GM10266 (cell line): Measurements from ENCODE around the gene HMG20B.

Experiments
- DNase-seq: peaks from one replicate; pipeline ENCODE4 v3.0.0; 2012; ENCODE audit errors: extremely low spot score
- TF ChIP-seq, protein P1 (sequence below): IDR thresholded peaks from 2 replicates; pipeline ENCODE4 v1.5.1; 2012; ENCODE audit warnings: mild to moderate bottlenecking, low read depth; ENCODE audit not compliant: control insufficient read depth, insufficient read depth; ENCODE audit errors: missing control alignments

HMG20B gene

DNA sequence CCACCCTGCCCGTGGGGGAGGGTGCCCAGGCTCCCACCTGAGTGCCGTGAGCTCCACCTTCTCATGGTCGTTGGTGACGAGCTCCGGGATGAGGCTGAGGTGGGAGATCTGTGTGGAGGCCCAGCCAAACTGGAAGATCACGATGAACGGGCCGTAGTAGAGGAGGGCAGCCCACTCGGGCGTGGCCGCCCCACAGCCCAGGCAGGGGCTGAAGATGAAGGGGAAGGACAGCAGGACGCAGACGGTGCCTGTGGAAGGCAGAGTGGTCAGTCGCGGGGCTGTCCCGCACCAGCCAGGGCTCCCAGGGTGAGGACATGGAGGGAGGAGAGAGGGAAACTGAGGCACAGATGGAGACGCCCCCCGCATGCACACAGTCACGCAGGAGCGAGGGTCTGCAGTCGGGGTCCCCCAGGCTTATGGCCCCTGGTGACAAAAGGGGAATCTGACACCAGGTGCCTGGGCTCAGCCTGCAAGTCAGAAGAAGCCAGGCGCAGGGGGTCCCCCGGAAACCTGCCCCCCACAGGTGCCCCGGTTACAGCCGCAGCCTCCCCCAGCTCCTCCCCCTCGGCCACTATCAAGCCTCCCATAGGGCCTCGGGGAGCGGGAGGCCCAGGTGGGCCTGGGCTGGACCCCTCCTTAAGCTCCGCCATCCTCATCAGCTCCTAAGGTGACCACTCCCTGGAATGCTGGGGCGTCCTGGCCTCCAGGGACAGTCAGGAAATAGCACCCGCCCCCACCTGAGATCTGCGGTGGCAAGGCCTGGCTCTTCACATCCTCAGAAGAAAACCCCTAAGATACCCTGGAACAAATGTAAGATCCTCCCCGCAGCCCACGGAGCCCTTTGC lies 21.6 kb upstream of the HMG20B start:
- TF ChIP-seq, protein P1, sequence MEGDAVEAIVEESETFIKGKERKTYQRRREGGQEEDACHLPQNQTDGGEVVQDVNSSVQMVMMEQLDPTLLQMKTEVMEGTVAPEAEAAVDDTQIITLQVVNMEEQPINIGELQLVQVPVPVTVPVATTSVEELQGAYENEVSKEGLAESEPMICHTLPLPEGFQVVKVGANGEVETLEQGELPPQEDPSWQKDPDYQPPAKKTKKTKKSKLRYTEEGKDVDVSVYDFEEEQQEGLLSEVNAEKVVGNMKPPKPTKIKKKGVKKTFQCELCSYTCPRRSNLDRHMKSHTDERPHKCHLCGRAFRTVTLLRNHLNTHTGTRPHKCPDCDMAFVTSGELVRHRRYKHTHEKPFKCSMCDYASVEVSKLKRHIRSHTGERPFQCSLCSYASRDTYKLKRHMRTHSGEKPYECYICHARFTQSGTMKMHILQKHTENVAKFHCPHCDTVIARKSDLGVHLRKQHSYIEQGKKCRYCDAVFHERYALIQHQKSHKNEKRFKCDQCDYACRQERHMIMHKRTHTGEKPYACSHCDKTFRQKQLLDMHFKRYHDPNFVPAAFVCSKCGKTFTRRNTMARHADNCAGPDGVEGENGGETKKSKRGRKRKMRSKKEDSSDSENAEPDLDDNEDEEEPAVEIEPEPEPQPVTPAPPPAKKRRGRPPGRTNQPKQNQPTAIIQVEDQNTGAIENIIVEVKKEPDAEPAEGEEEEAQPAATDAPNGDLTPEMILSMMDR = no peak
- no peak for DNase-seq

DNA sequence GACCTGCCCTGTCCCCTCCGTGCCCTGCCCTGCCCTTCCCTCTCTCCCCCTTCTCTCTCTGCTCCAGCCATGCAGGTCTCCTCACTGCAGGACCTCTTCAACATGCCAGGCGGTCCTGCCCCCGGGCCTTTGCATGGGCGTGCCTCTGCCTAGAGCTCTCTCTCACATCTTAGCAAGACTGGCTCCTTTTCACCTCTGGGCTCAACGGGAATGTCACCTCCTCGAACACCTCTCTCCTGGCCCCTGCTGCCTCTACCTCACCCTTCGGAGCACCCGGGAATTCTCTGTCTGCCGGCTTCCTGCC lies 21.0 kb upstream of the HMG20B start:
- TF ChIP-seq, protein P1 = no peak
- no peak for DNase-seq

DNA sequence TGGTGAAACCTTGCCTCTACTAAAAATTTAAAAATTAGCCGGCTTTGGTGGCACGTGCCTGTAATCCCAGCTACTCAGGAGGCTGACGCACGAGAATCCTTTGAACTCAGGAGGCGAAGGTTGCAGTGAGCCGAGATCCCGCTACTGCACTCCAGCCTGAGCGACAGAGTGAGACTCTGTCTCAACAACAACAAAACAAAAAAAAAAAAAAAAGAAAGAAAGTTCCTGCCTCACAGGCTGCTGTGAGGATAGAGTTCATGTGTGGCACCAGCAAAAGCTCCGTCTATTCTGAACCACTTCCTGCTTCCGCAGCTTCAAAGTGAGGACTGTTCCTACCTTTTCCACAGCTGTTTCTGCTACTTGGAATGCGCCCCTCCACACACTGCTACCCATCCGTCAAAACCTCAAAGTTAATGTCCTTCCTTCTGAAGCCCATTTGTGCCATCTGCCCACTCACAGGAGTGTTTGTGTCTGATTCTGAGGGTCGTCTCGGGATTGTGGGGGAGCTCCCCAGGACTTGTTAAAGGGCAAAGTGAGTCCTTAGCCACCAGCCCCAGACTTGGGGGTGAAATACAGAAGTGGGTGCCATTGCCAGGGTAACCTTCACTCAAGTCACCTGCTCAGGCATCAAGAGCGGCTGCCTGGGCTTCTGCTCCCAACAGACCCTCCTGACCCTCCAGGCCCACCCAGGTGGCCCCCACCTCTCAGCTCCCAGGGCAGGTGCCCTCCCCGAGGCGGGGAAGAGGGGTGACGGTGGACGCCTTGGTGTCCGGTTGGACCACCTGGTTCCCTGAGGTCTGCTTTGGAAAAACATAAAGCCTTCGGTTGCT lies 18.3 kb upstream of the HMG20B start:
- TF ChIP-seq, protein P1 = no peak
- DNase-seq = no peak

DNA sequence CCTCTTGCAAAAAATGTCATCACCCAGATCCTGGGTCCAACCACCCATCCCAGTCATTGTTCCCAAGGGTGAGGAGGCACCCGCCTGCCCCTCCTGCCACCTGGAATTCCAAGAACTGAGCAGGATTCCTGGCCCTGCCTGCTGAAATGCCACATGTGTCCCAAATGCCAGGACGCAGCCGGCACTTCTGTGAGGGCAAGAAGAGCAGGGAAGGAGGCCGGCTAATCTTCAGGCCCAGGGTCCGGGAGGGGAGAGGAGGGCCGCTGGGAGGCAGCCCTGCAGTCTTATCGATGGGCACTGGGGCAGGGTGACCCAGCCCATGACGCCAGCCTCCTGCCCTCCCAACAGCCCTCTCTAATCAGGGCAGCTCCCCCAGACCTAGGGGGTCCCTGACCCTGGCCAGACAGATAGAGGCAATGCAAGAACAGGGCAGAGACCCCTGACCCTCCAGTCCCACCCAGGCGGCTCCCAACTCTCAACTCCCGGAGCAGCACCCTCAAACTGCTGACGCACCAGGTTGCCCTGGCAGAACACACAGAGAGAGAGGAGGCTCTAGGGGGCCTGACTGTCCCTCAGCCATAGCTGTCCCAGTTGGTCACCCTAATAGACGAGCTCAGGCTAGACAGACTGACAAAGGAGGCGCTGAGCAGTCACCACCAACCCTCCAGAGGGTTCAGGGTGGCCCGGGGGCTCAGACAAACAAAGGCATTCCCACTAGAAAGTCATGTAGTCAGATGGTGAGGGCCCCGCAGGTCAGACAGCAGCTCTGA lies 16.9 kb upstream of the HMG20B start:
- TF ChIP-seq, protein P1 = no peak

GRCh38 chr19:3556423-3556977 lies 16.2 kb upstream of the HMG20B start:
- DNase-seq = no peak
- TF ChIP-seq, protein P1 = no peak

More for the DNA sequence above, 16.9 kb upstream of the HMG20B start:
- no peak for DNase-seq

GRCh38 chr19:3556978-3557460 lies 15.7 kb upstream of the HMG20B start:
- TF ChIP-seq, protein P1 = no peak
- no peak for DNase-seq
